ENCODE data around the gene CRTC1. TPM values are rescaled to one million over a fixed set of nuclear protein-coding genes. Genes with fewer than 3 reads are reported as not detected.
"Not testable (repeated sequence)": the region's sequence is repeated elsewhere in the genome, so short reads cannot be mapped to it uniquely, and the experiment has no call there.

The CRTC1 gene
- polyA plus RNA-seq, 2 of the 4 experiments (the other 2 are of a cell fraction): 0.87 to 4.0 TPM

GRCh38 chr19:18814063-18814462, 130.6 kb downstream of the CRTC1 start:
- Histone ChIP-seq H3K27ac (no peak overlapping the region), H3K9me3 (no peaks in the 10 kb centered on the region), H3K4me2 (no peak overlapping the region), H3K4me3 (no peak overlapping the region), H3K4me1 (no peaks in the 10 kb centered on the region)
- no peak for TF ChIP-seq RFX5 (IDR thresholded peaks at IDR 0.05)
- TF ChIP-seq HES2 (IDR thresholded peaks at IDR 0.05): no peak
- TF ChIP-seq NR3C1 (IDR thresholded peaks at IDR 0.05): no peak
- no peak for TF ChIP-seq GATA3 (IDR thresholded peaks at IDR 0.05; ENCODE audit: borderline replicate concordance)
- no peak for TF ChIP-seq EHF (CRISPR knock-in tag; IDR thresholded peaks at IDR 0.05)
- no peak for TF ChIP-seq MYC (IDR thresholded peaks at IDR 0.05; ENCODE audit: borderline replicate concordance, low read length)
- no peak for TF ChIP-seq ZC3H11A (IDR thresholded peaks at IDR 0.05)
- TF ChIP-seq ZNF302 (CRISPR knock-in tag; IDR thresholded peaks at IDR 0.05): no peak
- no peak for TF ChIP-seq EHMT2 (IDR thresholded peaks at IDR 0.05; ENCODE audit: low read depth)
- no peak for TF ChIP-seq CBX2 (IDR thresholded peaks at IDR 0.05; ENCODE audit: borderline replicate concordance, low read depth)
- TF ChIP-seq CEBPB (IDR thresholded peaks at IDR 0.05): no peak
- TF ChIP-seq HMGXB4 (CRISPR knock-in tag; IDR thresholded peaks at IDR 0.05; ENCODE audit: borderline replicate concordance): no peak
- no peak for TF ChIP-seq PHF8 (IDR thresholded peaks at IDR 0.05; ENCODE audit: borderline replicate concordance, low read depth)
- TF ChIP-seq E2F6 (IDR thresholded peaks at IDR 0.05; ENCODE audit: borderline replicate concordance, low read depth): no peak
- TF ChIP-seq RAD21 (conservative IDR thresholded peaks at IDR 0.05 in 1 of 2, IDR thresholded peaks at IDR 0.05 in 1 of 2): no peak
- TF ChIP-seq CBX8 (IDR thresholded peaks at IDR 0.05): no peak
- no peak for TF ChIP-seq CHD4 (IDR thresholded peaks at IDR 0.05; ENCODE audit: borderline replicate concordance)
- TF ChIP-seq NPAS2 (CRISPR knock-in tag; IDR thresholded peaks at IDR 0.05; ENCODE audit: borderline replicate concordance): no peak
- no peak for DNase-seq (ENCODE audit: low read depth in 1 of 2, low spot score in 1 of 2)
- no peak for FAIRE-seq
- ChIA-PET CTCF (no interaction called here), POLR2A (no interaction called here)
- 59% methylated on average over 9 of the region's 9 CpGs for WGBS (ENCODE audit: missing lambda C conversion rate)
- ATAC-seq: no peak

GRCh38 chr19:18815673-18816072, 132.2 kb downstream of the CRTC1 start:
- Histone ChIP-seq H3K27ac (no peak overlapping the region), H3K4me1 (no peaks in the 10 kb centered on the region), H3K9me3 (no peaks in the 10 kb centered on the region), H3K4me3 (no peak overlapping the region), H3K4me2 (no peak overlapping the region)
- DNase-seq (ENCODE audit: low read depth in 1 of 2, low spot score in 1 of 2): no peak
- ChIA-PET CTCF (no interaction called here), POLR2A (no interaction called here)
- no peak for FAIRE-seq
- TF ChIP-seq RFX5 (IDR thresholded peaks at IDR 0.05) (no peak), MAFK (IDR thresholded peaks at IDR 0.05; ENCODE audit: partially characterized antibody) (no peak), HOXB13 (CRISPR knock-in tag; IDR thresholded peaks at IDR 0.05; ENCODE audit: low read depth) (no peak), CEBPB (IDR thresholded peaks at IDR 0.05) (no peak), ZC3H11A (IDR thresholded peaks at IDR 0.05) (no peak), JUN (IDR thresholded peaks at IDR 0.05) (no peak), TFCP2L1 (CRISPR knock-in tag; IDR thresholded peaks at IDR 0.05) (no peak), ZNF302 (CRISPR knock-in tag; IDR thresholded peaks at IDR 0.05) (no peak), CTCF (IDR thresholded peaks at IDR 0.05) (no peak), KDM1A (IDR thresholded peaks at IDR 0.05; ENCODE audit: low read depth) (no peak), RNF2 (IDR thresholded peaks at IDR 0.05; ENCODE audit: borderline replicate concordance, low read depth) (no peak), BHLHE40 (IDR thresholded peaks at IDR 0.05; ENCODE audit: low read depth, low read length) (no peak), CHD4 (IDR thresholded peaks at IDR 0.05; ENCODE audit: borderline replicate concordance) (no peak)
- TF ChIP-seq, protein P1, sequence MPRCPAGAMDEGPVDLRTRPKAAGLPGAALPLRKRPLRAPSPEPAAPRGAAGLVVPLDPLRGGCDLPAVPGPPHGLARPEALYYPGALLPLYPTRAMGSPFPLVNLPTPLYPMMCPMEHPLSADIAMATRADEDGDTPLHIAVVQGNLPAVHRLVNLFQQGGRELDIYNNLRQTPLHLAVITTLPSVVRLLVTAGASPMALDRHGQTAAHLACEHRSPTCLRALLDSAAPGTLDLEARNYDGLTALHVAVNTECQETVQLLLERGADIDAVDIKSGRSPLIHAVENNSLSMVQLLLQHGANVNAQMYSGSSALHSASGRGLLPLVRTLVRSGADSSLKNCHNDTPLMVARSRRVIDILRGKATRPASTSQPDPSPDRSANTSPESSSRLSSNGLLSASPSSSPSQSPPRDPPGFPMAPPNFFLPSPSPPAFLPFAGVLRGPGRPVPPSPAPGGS (IDR thresholded peaks at IDR 0.05): no peak
- TF ChIP-seq, protein P2, sequence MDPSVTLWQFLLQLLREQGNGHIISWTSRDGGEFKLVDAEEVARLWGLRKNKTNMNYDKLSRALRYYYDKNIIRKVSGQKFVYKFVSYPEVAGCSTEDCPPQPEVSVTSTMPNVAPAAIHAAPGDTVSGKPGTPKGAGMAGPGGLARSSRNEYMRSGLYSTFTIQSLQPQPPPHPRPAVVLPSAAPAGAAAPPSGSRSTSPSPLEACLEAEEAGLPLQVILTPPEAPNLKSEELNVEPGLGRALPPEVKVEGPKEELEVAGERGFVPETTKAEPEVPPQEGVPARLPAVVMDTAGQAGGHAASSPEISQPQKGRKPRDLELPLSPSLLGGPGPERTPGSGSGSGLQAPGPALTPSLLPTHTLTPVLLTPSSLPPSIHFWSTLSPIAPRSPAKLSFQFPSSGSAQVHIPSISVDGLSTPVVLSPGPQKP (IDR thresholded peaks at IDR 0.05; ENCODE audit: low read depth, low read length): no peak
- WGBS (ENCODE audit: missing lambda C conversion rate): 76% methylated on average over 5 of the region's 5 CpGs
- no peak for ATAC-seq

GRCh38 chr19:18816645-18817044, 133.2 kb downstream of the CRTC1 start:
- ATAC-seq; H3K4me3 ChIP-seq; H3K27ac ChIP-seq; H3K4me1 ChIP-seq; H3K4me2 ChIP-seq; FAIRE-seq; H3K9me3 ChIP-seq; DNase-seq (ENCODE audit: low read depth in 1 of 2, low spot score in 1 of 2); POLR2A ChIA-PET: not testable (repeated sequence)
- CTCF ChIA-PET: interaction anchor here (1.7 kb wide), 1 partner anchor 31 kb away, joined by 5 read pairs; no protein-coding TSS in a partner anchor
- 89% methylated on average over 4 of the region's 4 CpGs for WGBS (ENCODE audit: missing lambda C conversion rate)

Measured in A549 (cell line).